A172 (cell line): ENCODE measurements around the gene COL19A1. TPM values are rescaled to one million over a fixed set of nuclear protein-coding genes. Genes with fewer than 3 reads are reported as not detected.
A peak's percentile ranks its signal among the peaks of the same experiment; 100 is the strongest.
"Not testable (repeated sequence)": the region's sequence is repeated elsewhere in the genome, so short reads cannot be mapped to it uniquely, and the experiment has no call there.

Experiments used
- DNase-seq: peaks from one replicate; pipeline ENCODE4 v3.0.0-alpha.2; 2015; ENCODE audit warnings: low spot score
- total RNA-seq: library from RNA; depleted of rRNA; stranded (reverse); fragments of >200 nt; shearing (Covaris generic); gene quantifications from 2 replicates; pipeline ENCODE4 v1.2.3, GENCODE V29; 2014; rRNA removed

The COL19A1 gene
- not detected in 2 replicates for total RNA-seq

GRCh38 chr6:69866351-69866769, at the start of gene COL19A1:
Gene COL19A1, plus strand, starts transcription at chr6:69866556. Its CDS starts 13,012 bp downstream, at chr6:69879568.
- DNase-seq: no peak

- DNase-seq: no peak
Observed at GRCh38 chr6:69816569-69816968, 49.8 kb upstream of the COL19A1 start.

- no peak for DNase-seq
Observed at GRCh38 chr6:69817358-69817757, 49.0 kb upstream of the COL19A1 start.

GRCh38 chr6:69818223-69818930, 48.0 kb upstream of the COL19A1 start:
- no peak for DNase-seq

GRCh38 chr6:69819138-69819537, 47.2 kb upstream of the COL19A1 start:
- no peak for DNase-seq

GRCh38 chr6:69820018-69820417, 46.3 kb upstream of the COL19A1 start:
- no peak for DNase-seq

DNA sequence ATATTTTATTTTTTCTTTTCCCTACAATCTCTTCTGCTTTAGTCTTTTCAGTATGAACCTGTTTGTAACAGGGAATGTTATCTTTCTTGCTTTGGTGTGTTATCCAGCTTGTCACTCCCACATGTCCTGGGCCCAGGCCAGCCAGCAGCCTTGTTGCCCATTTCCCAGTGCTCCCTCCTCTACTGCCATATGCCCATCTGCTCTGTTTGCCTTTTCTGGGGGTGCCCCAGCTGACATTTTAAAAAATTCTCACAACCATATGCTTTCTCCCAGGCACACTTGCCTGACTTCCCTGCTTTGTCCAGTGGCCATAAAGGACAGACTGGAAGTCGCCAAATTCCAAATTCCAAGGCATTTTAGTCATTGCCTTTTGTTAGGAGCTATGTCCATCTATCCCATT, 45.9 kb upstream of the COL19A1 start:
- no peak for DNase-seq

DNA sequence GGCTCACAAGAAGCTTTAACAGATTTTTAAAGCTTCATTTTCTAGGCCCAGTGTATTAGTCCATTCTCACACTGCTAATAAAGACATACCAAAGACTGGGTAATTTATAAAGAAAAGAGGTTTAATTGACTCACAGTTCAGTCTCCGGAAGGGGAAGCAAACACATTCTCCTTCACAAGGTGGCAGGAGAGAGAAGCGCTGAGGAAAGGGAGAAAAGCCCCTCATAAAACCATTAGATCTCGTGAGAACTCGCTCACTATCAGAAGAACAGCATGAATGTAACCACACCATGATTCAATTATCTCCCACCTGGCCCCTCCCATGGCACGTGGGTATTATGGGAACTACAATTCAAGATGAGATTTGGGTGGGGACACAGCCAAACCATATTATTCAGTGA, 42.0 kb upstream of the COL19A1 start:
- DNase-seq: not testable (repeated sequence)

DNA sequence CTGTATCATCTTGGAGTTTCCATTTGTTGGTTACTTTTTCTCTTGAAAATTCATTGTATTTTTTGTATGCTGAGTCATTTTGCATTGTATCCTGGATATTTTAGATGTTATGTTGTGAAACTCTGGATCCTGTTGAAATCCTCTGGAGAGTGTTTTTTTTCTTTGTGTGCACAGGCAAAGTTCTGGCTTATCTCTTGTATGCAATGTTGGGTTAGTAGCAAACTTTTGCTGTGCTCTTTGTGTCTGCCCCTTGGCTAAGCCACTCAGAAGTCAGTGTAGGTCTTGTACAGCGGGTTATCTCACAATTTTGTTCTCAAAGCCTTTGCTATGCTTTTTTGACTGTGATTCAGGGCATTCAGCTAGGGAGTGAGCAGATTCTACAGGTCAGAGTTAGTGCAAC, 40.5 kb upstream of the COL19A1 start:
- no peak for DNase-seq

DNA sequence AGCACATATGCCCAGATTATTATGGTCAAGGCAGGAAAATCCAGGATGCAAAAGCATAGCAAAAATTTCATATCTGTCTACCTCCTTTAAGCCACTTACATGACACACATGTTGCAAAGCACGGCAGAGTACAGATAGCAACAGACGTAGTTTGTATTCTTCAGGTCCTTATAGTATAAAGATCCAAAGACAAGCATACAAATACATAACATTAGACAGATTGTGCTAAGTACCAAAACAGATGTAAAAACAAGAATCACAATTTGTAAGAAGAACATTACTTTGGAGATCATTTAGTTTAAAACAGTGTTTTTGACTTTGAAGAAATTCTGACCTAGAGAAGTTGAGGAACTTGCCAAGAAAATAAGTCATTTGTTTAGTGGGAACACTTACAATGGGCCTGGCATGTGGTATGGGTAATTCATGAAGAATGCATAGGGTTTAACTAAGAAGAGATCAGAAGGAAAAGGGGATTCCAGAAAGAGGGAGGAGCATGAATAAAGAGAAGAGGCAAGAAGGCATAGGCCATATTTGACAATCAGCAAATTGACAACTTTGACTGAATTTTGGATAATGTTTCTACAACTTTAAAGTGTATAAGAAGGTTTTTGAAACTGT, 39.0 kb upstream of the COL19A1 start:
- DNase-seq: no peak

- no peak for DNase-seq
Observed at GRCh38 chr6:69832558-69832957, 33.8 kb upstream of the COL19A1 start.

DNA sequence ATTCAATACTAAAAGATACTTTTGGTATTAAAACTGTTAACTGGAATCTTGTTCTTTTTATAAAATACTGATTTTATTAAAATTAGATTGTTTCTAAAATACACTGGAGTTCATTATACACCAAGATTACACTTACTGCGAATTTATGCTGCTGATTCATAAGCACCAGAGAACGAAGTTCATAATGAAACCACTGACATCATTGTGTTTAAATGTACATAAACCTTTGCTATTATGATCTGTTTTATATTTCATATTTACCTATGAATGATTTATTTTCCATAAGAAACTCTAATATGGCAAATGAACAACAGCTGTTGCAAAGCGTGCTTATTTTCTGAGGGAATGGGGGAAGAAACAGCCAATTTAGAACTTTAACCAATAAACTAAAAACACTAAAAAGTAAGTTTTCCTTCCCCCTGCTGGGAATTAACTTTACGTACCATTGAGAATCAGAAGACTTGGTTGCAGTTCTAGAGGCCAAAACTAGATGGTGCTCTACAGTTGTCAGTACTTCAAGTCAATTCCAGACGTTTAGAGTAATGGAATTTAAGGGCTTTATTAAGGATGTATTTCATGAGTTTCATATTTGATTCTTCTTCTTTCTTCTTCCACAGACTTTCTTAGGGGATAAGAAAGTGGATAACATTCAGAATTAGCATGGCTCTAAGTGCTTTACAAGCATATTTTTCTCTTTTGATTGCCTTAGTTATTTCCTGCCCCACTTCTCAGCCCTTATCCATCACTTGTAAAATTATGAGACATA, 30.8 kb upstream of the COL19A1 start:
- DNase-seq: peak; percentile 46

DNA sequence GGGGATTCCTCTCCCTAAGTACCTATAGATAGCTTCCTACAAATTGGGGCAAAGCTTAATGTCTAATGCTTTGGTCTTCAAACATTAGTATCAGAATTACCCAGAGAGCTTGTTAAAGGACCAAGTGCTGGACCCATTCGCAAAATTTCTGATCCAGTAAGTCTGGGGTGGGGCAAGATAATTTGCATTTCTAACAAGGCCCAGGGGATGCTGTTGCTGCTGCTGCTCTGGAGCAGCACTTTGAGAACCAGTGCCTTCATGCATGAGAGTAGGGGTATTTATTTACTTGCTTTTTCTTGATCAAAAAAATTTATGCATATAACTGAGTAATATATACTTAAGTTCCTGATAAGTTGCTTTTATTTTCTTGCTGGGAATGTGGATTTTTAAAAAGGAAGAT, 24.5 kb upstream of the COL19A1 start:
- no peak for DNase-seq

DNA sequence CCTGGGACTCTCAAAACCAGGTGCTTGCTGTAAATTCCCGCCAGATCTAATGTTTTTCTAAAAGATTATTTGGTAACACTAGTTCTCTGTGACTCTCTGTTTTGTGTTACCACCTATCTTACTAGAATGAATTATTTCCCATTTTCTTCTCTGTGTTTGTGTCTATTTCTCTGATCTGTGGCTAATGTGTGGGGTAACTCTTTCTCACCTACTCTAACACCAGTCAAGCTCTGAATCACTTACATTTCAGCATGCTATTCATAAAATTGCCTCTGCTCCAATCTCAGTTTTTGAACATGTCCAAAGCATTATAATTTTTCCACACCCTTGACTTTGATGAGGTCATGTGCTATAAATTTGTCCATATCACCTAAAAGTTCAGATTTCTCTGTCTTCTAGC, 23.2 kb upstream of the COL19A1 start:
- DNase-seq: no peak

DNA sequence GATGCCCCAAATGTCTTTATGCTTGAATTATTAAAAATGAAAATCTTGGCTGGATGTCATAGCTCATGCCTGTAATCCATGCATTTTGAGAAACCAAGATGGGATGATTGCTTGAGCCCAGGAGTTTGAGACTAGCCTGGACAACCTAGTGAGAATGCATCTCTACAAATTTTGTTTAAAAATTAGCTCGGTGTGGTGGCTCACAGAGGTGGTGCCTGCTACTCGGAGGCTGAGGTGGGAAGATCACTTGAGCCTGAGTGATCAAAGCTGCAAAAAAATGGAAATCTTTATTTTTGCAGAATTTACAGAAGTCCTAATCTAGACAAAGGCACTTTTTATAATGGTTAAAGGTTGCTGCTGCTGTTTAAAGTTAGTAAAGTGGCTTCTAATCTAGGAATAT, 20.0 kb upstream of the COL19A1 start:
- no peak for DNase-seq

DNA sequence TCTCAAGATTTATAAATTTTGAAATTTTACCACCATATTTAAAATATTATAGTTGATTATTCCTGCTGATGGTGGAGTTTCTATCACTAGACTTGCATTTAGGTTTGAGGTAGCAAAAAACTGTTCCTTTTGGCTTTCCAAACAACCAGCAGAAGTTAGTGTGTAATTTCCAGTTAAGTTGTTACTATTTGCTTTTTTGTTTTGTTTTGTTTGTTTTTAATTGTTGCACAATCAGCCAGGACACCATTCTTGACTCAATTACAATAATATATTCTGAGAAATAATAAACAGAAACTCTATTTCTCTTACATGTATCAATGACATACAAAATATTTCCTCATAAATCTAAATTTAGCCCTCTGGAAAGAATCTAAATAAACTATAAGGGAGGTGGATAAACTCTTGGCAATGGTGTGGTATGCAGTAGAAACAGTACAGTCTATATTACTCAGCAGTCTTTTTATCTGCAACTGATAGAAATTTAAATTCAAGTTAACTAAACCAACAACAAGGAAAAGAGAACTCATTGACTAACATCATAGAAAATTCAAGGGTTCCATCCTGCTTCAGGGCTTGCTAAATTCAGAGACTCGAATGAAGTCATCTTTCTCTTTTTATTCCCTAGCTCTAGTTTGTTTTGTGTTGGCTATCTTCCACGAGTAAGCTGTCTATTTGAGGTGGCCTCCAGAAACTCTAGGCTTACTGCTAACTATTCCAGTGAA, 19.4 kb upstream of the COL19A1 start:
- no peak for DNase-seq

GRCh38 chr6:69847492-69847788, 18.9 kb upstream of the COL19A1 start:
- DNase-seq: no peak

- DNase-seq: peak; percentile 3
Observed at GRCh38 chr6:69848552-69848951, 17.8 kb upstream of the COL19A1 start.

DNA sequence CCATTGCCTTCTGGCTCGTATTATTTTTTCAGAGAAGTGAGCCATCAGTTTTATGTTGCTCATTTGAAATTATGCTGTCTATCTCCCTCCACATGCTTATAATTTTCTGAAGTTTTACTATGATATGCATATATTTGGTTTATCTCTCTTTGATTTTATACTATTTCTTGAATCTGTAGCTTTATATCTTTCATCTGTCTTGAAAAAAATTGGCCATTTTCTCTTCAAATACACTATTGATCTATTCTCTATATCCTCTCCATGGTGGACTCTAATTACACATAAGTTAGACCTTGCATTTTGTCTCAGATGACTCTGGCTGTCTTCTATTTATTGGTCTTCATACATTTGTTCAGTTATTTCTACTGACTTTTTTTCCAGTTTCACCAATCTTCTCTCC, 13.7 kb upstream of the COL19A1 start:
- no peak for DNase-seq

DNA sequence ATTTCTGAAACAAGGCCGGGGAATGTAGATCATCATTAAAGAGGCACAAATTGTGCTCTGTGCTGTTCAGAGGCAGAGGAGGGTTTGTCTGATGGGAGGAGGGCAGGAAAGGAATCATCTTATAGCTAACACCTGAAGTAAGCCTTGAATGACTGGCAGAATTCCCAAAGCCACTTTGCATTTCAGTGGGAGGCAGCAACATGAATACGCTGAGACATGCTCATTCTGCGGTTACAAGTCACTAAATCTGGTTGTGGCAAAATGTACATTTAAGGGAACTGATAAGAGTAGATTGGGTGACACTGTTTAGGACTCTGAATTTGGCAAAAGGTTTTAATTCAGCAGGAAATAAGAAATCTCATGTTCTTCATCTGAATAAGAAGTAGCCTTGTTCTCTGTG, 4.4 kb upstream of the COL19A1 start:
- DNase-seq: peak; percentile 54

DNA sequence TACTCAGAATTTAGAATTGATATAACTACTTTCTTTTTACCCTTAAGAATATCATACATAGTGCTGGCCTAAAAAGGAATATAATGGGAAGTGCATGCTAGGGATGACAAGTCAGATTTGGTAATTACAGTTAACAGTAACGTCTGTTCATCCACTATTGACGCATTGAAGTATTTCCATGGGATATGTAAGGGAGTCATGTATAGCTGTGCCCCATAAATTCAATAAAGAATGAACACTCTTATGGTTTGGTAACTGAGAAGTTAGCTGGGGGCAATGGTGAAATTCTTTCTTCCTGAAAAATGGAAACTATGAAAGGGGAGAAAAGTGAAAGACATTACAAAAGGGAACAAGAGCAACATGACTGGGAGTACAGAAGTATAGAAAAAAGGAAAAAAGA, 2.6 kb upstream of the COL19A1 start:
- no peak for DNase-seq

GRCh38 chr6:69865126-69865525, 1.2 kb upstream of the COL19A1 start:
- peak; percentile 6 for DNase-seq
